ENCODE measurements around the gene BPIFB1. TPM values are rescaled to one million over a fixed set of nuclear protein-coding genes. Genes with fewer than 3 reads are reported as not detected.
A peak's percentile ranks its signal among the peaks of the same experiment; 100 is the strongest.

The BPIFB1 gene
- total and polyA plus RNA-seq, 2 of the 13 experiments (the other 11 are each of a cell fraction or from before 2014, with no cell fraction given), result 0.82 to 4.4 TPM

DNA sequence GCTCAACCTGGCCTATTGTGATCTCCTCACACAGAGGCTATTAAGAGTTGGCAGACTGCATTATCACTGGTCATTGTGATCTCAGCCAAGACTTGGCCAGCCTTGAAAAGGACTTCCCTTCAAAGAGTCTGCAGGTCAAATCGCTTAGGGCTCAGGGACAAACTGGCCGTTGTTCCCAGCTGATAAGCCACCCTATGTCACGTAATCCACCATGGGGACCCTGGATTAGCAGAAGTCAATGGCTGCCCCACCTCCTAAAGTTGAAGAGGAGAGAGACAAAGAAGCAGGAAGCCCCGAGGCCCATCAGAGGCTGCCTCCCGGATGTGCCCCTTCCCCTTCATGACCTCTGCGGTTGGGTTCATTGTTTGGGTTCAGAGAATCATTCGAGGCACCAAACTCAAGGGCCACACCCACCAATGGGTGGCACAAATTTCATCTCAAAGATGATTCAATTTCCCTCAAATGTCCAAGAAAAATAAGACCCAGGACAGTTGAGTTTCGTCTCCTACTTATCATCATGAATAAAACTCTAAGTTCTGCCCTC, 56.6 kb downstream of the BPIFB1 start (continued):
- TF ChIP-seq ZNF576 (CRISPR knock-in tag; IDR thresholded peaks at IDR 0.05) (no peak), NCOA5 (CRISPR knock-in tag; IDR thresholded peaks at IDR 0.05) (no peak), KLF16 (CRISPR knock-in tag; IDR thresholded peaks at IDR 0.05) (peak in 1 of 2 experiments; percentile 5; a peak in 1 of 4 replicates), ATF7-NPFF (CRISPR knock-in tag; IDR thresholded peaks at IDR 0.05; ENCODE audit: low read depth) (no peak), ZNF432 (CRISPR knock-in tag; IDR thresholded peaks at IDR 0.05; ENCODE audit: borderline replicate concordance) (no peak), MAF1 (CRISPR knock-in tag; IDR thresholded peaks at IDR 0.05; ENCODE audit: borderline replicate concordance) (no peak), SNRNP70 (IDR thresholded peaks at IDR 0.05; ENCODE audit: low read depth, low read length) (no peak), CHCHD3 (CRISPR knock-in tag; IDR thresholded peaks at IDR 0.05) (no peak), RCOR2 (CRISPR knock-in tag; IDR thresholded peaks at IDR 0.05) (peak; percentile 50; the same call in 1 of the 2 replicates), POGZ (CRISPR knock-in tag; IDR thresholded peaks at IDR 0.05) (peak; percentile 54; the same call in 1 of the 2 replicates), HOXA7 (CRISPR knock-in tag; IDR thresholded peaks at IDR 0.05) (no peak), TGIF2 (CRISPR knock-in tag; IDR thresholded peaks at IDR 0.05) (no peak), MXD4 (CRISPR knock-in tag; IDR thresholded peaks at IDR 0.05) (no peak), MZF1 (CRISPR knock-in tag; IDR thresholded peaks at IDR 0.05; ENCODE audit: borderline replicate concordance) (no peak), KLF12 (CRISPR knock-in tag; IDR thresholded peaks at IDR 0.05; ENCODE audit: borderline replicate concordance) (no peak), ZNF3 (CRISPR knock-in tag; IDR thresholded peaks at IDR 0.05) (no peak), ZMYM2 (CRISPR knock-in tag; IDR thresholded peaks at IDR 0.05) (peak; percentile 57; the same call in 1 of the 2 replicates), ZNF44 (CRISPR knock-in tag; IDR thresholded peaks at IDR 0.05) (no peak), THAP9 (CRISPR knock-in tag; IDR thresholded peaks at IDR 0.05; ENCODE audit: borderline replicate concordance) (no peak; the same call in 1 of the 2 replicates), HMG20A (CRISPR knock-in tag; IDR thresholded peaks at IDR 0.05; ENCODE audit: borderline replicate concordance) (peak; percentile 79; the same call in 1 of the 2 replicates), MBNL3 (CRISPR knock-in tag; conservative IDR thresholded peaks at IDR 0.05) (no peak), ZNF883 (CRISPR knock-in tag; IDR thresholded peaks at IDR 0.05; ENCODE audit: not compliant biosample characterization) (no peak), POLR2AphosphoS2 (IDR thresholded peaks at IDR 0.05; ENCODE audit: low read depth, low read length) (no peak), NR2F1 (CRISPR knock-in tag; IDR thresholded peaks at IDR 0.05) (peak; percentile 78 to 79), HNRNPUL1 (IDR thresholded peaks at IDR 0.05; ENCODE audit: low read depth, low read length) (no peak)
- TF ChIP-seq, protein P1, sequence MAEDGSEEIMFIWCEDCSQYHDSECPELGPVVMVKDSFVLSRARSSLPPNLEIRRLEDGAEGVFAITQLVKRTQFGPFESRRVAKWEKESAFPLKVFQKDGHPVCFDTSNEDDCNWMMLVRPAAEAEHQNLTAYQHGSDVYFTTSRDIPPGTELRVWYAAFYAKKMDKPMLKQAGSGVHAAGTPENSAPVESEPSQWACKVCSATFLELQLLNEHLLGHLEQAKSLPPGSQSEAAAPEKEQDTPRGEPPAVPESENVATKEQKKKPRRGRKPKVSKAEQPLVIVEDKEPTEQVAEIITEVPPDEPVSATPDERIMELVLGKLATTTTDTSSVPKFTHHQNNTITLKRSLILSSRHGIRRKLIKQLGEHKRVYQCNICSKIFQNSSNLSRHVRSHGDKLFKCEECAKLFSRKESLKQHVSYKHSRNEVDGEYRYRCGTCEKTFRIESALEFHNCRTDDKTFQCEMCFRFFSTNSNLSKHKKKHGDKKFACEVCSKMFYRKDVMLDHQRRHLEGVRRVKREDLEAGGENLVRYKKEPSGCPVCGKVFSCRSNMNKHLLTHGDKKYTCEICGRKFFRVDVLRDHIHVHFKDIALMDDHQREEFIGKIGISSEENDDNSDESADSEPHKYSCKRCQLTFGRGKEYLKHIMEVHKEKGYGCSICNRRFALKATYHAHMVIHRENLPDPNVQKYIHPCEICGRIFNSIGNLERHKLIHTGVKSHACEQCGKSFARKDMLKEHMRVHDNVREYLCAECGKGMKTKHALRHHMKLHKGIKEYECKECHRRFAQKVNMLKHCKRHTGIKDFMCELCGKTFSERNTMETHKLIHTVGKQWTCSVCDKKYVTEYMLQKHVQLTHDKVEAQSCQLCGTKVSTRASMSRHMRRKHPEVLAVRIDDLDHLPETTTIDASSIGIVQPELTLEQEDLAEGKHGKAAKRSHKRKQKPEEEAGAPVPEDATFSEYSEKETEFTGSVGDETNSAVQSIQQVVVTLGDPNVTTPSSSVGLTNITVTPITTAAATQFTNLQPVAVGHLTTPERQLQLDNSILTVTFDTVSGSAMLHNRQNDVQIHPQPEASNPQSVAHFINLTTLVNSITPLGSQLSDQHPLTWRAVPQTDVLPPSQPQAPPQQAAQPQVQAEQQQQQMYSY (CRISPR knock-in tag; IDR thresholded peaks at IDR 0.05), result no peak

Measured in HepG2 (cell line).